Measurements from ENCODE around the gene FBXO3.

Gene FBXO3

DNA sequence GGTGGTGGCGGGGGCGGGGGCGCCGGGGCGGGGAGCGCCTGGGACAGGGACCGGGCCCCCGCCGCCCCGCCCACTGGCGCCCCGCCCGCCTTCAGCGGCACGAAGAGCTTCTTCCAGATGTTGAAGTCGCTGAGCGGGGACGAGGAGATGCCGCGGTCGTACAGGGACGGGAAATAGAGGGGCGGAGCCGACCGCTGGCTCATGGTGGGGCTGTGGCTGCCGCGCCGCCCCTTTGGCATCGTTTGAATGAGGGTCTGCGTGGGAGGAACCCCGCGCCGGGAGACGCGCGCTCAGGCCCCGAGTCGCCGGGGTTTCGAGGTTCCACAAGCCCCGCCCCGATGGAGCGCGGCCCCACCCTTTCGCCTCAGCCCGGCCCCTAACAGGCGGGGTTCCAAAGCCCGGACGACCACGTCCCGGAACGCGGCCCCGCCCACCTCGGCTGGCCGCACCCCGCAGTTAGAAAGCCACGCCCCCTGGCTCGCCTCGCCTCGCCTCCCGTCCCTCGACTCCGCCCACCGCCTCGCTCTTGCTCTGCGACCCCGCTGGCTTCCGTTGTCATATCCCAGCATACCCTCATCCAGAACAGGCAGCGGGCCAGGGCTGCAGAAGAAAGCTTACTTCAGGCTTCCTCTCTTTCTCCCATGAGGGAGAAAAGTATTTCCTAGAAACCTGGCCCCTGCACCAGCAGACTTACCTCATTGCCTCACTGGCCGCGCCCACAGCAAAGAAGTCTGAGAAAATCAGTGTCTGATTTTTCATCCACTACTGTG lies 73.6 kb downstream of the FBXO3 start, which contains the start of gene C11orf91:
TSS of gene C11orf91 (minus strand) at position 325 of the 770 bp plus-strand sequence. CDS start at position 239, 86 bp downstream.
- peak; percentile 99 for DNase-seq (ENCODE audit: low read depth)

GRCh38 chr11:33700063-33700501 lies 74.2 kb downstream of the FBXO3 start:
- TF ChIP-seq, protein P1, sequence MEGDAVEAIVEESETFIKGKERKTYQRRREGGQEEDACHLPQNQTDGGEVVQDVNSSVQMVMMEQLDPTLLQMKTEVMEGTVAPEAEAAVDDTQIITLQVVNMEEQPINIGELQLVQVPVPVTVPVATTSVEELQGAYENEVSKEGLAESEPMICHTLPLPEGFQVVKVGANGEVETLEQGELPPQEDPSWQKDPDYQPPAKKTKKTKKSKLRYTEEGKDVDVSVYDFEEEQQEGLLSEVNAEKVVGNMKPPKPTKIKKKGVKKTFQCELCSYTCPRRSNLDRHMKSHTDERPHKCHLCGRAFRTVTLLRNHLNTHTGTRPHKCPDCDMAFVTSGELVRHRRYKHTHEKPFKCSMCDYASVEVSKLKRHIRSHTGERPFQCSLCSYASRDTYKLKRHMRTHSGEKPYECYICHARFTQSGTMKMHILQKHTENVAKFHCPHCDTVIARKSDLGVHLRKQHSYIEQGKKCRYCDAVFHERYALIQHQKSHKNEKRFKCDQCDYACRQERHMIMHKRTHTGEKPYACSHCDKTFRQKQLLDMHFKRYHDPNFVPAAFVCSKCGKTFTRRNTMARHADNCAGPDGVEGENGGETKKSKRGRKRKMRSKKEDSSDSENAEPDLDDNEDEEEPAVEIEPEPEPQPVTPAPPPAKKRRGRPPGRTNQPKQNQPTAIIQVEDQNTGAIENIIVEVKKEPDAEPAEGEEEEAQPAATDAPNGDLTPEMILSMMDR (IDR thresholded peaks at IDR 0.05; ENCODE audit: low read length, missing control alignments) = no peak
- no peak for DNase-seq (ENCODE audit: low read depth)
- H3K4me3 ChIP-seq (replicated peaks; ENCODE audit: low read depth, low read length) = peak overlapping the region; percentile 42

More for the DNA sequence above, 73.6 kb downstream of the FBXO3 start, which contains the start of gene C11orf91:
- H3K4me3 ChIP-seq (replicated peaks; ENCODE audit: low read depth, low read length) = peak within 1 kb of the TSS; percentile 42
- TF ChIP-seq, protein P1 (IDR thresholded peaks at IDR 0.05; ENCODE audit: low read length, missing control alignments) = no peak

- DNase-seq (ENCODE audit: low read depth) = no peak
- no peak overlapping the region for H3K4me3 ChIP-seq (replicated peaks; ENCODE audit: low read depth, low read length)
- TF ChIP-seq, protein P1 (IDR thresholded peaks at IDR 0.05; ENCODE audit: low read length, missing control alignments) = no peak
Measured at GRCh38 chr11:33699515-33700062, 74.7 kb downstream of the FBXO3 start.

DNA sequence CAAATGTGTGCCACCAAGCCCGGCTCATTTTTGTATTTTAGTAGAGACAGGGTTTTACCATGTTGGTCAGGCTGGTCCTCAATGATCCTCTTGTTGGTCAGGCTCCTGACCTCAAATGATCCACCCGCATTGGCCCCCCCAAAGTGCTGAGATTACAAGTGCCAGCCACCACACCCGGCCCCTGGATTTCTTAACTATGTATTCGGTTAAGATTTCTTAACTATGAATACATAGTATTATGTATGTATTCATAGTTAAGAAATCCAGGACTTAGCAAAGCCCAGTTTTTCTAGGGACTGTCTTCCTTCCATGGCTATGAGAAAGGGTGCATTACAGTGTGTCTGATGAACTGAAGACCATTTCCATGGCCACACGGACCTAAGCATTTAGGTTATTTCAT lies 75.4 kb downstream of the FBXO3 start:
- H3K4me3 ChIP-seq (replicated peaks; ENCODE audit: low read depth, low read length) = no peak overlapping the region
- TF ChIP-seq, protein P1 (IDR thresholded peaks at IDR 0.05; ENCODE audit: low read length, missing control alignments) = no peak
- DNase-seq (ENCODE audit: low read depth) = no peak

DNA sequence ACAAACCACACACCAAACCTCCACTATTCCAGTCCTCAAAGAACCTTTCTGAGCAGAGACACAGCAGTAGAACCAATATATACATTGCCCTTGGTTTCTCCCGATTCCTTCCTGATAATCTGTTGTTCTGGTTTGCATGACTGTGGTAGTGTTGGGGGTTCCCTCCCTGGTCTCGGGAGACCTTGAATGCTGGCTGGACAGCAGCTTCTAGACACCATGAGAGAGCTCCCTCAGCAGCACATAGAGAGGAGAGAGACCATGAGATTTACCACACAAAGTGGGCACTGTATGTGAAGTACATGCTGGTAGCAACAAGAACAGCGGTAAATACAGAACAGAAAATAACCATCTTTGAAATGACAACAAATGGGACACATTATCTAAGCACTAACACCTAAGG lies 76.3 kb downstream of the FBXO3 start:
- TF ChIP-seq, protein P1 (IDR thresholded peaks at IDR 0.05; ENCODE audit: low read length, missing control alignments) = no peak
- DNase-seq (ENCODE audit: low read depth) = no peak
- no peak overlapping the region for H3K4me3 ChIP-seq (replicated peaks; ENCODE audit: low read depth, low read length)

DNA sequence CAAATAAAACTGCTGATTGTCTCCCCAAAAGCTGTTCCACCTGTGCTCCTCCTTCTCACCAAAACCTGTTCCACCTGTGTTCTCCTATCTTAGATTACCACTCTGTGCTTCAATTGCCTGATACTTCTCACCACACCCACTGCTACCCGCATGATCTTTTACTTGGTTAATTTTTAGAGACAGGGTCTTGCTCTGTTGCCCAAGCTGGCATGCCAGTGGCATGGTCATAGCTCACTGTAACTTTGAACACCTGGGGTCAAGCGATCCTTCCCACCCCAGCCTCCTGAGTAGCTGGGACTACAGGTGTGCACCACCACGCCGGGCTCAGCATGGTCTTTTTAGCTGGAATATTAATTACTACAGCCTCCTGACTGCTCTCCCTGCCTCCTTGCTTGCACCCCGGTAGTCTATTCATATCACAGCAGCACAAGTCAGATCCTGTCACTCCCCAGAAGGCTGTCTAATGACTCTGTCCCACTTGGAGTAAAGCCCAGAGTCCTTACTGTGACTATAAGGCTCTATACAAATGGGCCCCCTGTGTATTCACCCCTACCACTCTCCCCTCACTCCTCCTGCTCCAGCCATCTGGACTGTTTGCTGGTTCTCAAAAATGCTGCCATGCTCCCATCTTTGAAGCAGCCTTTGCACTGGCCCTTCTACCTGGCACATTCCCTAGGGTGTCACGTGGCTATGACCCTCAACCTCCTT lies 77.2 kb downstream of the FBXO3 start:
- TF ChIP-seq, protein P1 (IDR thresholded peaks at IDR 0.05; ENCODE audit: low read length, missing control alignments) = no peak
- no peak for DNase-seq (ENCODE audit: low read depth)
- no peak overlapping the region for H3K4me3 ChIP-seq (replicated peaks; ENCODE audit: low read depth, low read length)

Measured in fibroblast of pulmonary artery (primary cell).